Dedifferentiated amniotic fluid mesenchymal stem cell (primary cell): Measurements from ENCODE around the gene ZFAND6.
"Not testable (repeated sequence)": the region's sequence is repeated elsewhere in the genome, so short reads cannot be mapped to it uniquely, and the experiment has no call there.

Experiments
- DNase-seq: peaks from one replicate; pipeline ENCODE4 v3.0.0-alpha.2; 2016; ENCODE audit errors: extremely low spot score

The ZFAND6 gene

DNA sequence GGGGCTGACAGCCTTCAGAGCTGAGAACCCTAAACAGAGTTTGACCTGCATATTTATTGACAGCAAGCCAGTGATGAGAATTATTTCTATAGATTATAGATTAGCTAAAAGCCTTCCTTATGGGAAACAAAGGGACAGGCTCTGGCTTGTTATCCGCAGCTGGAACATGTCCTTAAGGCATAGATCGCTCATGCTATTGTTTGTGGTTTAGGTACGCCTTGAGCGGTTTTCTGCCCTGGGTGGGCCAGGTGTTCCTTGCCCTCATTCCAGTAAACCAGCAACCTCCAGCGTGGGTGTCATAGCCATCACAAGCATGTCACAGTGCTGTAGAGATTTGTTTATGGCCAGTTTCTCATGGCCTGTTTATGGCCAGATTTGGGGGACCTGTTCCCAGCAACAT lies 83.2 kb downstream of the ZFAND6 start:
- no peak for DNase-seq

DNA sequence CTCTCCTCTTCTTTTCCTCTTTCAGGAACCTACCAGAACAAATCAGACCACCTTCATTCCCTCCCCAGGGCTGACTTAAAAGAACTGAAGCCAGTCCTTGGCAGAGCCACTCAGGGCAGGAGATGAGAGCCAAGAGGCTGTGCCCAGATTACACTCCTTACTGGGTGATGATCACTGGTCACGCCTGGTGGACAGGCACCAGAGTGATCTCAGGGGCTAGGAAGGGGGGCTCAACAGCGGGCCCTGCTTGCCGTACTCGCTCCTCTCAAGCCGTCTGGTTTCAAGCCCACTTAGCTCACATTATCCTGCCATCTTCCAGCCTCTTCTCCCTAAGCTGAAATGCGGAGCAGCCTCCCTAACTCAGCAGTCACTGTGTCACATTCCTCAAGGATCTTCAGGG lies 91.7 kb downstream of the ZFAND6 start:
- DNase-seq: no peak

- no peak for DNase-seq
Observed at GRCh38 chr15:80151576-80151975, 92.1 kb downstream of the ZFAND6 start.

DNA sequence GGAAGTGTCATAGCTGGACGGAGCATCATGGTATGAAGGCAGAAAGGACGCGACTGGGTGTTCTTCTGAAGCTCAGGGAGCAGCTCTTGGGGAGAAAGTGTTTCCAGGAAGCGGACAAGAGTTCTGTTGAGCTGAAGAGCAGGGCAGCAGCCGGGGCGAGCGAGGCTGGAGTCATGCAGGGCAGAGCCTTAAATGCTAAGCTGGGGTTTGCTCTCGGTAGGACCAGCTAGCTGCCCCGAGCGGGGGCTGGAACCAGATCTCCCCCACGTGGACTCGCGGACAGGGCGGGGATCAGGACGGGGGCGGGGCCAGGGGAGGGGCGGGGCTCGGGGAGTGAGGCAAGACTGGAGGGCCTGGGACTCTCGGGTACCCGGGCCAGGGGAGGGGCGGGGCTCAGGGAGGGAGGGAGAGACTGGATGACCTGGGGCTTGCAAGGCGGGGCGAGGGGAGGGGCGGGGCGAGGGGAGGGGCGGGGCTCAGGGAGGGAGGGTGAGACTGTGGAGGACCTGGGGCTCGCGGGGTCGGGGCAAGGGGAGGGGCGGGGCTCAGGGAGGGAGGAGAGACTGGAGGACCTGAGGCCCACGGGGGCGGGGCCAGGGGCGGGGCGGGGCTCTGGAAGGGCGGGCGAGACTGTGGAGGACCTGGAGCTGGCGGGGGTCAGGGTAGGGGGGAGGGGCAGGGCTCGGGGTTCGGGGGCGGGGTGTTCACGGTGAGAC lies 92.9 kb downstream of the ZFAND6 start:
- peak; percentile 82 for DNase-seq

DNA sequence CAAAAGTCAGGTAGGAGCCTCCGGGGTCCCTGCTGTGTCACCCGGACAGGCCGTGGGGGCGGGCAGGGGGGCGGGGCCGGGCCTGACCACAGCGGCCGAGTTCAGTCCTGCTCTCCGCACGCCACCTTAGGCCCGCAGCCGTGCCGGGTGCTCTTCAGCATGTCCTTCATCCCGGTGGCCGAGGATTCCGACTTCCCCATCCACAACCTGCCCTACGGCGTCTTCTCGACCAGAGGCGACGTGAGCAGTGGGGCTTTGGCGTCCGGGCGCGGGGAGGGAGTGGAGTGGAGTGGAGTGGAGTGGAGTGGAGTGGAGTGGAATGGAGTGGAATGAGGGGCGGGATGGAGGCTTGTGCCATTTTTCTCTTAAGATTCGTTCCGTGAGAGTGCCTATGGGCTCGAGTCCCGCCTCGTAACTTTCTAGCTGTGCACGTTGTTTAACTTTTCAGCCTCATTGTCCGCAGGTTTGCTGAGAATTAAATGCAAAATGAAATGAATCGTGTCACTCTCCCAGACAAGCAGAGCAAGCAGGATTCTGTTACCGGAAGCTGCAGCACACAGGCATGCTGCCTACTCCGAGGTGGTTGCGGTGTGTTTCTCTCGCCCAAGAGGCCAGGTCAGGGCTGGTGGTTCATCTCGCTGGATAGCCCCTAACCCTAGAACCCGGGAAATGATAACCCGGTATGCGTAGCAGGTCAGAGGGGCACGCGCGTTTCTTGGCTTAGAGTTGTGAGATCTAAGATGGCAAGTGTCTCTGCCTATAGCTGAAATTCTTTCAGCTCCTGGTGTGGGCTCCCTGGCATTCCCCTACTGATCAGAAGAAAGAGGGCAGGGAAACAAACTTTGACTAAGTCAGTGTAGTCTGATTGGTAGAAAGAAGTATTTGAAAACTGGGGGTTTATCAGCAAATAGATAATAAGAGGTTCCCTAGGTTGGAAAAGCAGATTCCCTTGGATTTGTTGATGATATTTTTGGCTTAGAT lies 93.7 kb downstream of the ZFAND6 start, which contains the start of gene FAH:
Gene FAH, plus strand, starts transcription at position 104 of the 981 bp plus-strand sequence. Its CDS starts 56 bp downstream, at position 160.
- DNase-seq: peak; percentile 36

- DNase-seq: no peak
Observed at GRCh38 chr15:80153900-80154299, 94.4 kb downstream of the ZFAND6 start.

- no peak for DNase-seq
Observed at GRCh38 chr15:80154336-80154735, 94.9 kb downstream of the ZFAND6 start.

- no peak for DNase-seq
Observed at GRCh38 chr15:80155001-80155377, 95.5 kb downstream of the ZFAND6 start.

GRCh38 chr15:80155378-80156175 lies 96.1 kb downstream of the ZFAND6 start:
- not testable (repeated sequence) for DNase-seq

- DNase-seq: no peak
Observed at GRCh38 chr15:80156176-80156720, 96.8 kb downstream of the ZFAND6 start.

- no peak for DNase-seq
Observed at GRCh38 chr15:80157215-80157614, 97.7 kb downstream of the ZFAND6 start.

DNA sequence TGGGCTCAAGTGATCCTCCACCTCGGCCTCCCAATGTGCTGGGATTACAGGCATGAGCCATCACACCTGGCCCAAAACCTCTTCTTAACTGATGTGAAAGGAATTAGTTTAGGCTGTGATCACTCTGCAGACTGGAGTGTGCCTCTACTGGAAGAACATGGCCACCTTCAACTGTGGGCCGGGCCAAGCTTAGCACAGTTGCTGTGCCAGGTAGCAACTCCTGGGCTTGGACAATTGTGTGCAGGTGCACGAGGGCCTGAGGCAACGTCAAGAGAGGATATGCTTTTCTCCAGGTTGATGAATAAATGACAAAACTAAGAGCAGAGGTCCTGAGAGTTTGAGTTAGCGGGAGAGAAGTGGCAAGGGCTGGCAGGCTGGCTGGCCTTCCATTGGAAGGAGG lies 99.8 kb downstream of the ZFAND6 start:
- no peak for DNase-seq

DNA sequence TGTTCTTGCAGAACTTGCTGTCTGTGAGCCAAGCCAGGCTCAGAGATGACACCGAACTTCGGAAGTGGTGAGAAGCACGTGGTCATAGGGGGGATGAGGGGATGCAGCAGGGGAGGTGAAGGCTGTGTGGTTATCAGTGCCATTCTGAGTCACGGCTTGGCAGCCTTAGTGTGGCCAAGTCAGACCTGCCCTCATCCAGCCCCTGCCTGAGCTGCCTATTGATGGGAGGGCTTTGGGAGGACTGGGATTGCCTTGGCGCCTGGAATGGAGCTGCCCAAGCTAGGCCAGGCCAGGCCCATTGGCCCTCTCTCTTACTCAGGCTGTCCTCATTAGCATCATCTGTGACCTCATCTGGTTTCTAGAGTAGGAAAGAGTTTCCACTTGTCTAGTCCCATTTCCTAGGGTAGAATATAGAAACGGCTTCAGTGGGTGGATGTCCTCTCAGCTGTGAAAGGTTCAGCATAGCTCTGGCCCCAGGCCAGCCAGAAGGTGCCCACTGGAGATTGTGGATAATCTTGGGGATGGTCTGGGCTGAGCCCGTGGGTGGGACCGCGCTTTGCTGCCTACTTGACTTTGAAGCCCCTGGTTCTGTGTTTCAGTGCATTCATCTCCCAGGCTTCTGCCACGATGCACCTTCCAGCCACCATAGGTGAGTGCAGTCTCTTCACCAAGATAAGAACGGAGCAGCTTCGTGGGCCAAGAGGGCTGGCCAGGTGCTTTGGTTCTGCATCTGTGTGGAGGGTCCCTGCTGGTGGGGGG lies 100.5 kb downstream of the ZFAND6 start:
- DNase-seq: no peak

DNA sequence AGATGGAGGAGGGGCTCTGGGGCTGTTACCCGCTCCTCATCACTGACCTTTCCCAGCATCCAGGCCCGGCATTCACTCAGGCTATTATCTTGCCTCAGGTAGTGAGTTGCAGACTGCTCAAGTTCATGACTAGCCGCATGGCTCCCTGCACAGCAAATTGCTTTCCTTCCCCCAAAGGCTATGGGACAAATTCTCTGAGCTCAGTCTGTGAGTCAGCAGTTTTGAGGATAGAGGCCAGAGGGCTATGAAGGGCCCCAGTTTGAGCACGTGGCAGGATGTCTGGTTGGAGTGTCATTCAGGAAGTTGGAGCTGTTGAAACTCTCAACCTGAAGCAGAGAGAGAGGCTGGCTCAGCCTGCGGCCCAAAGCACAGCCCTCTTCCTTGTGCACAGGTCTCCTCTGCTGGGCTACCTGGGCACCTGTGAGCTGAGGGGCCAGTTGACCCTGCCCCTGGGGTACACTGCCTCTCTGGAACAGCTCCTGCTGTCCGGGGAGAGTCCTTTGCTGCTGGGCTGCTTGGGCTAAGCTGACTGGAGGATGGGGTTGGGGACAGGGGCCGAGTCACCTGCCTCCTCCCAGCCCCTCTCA lies 101.2 kb downstream of the ZFAND6 start:
- peak; percentile 72 for DNase-seq

DNA sequence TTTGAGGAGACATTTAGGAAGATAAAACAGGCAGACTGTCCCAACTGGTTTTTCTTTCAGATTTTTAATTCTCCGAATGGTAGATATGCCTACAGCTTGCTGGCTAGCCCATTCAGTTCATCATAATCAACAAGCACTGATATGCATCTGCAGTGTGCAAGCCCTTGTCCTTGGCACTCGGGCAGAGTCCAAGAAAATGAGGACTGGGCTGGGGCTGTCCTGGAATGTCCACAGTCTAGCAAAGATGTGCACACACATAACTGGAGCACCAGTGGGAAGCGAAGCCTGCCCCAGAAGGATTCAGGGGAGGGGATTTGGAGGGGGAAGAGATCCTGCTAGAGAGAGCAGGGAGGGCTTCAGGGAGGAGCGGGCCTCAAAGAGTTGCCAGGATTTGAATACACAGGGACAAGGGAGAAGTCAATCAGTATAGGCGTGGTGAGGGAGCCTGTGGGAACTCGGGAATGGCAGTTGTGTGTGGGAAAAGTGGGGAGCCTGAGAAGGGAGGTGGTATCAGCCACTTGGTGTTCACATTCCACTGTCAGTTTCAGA lies 102.1 kb downstream of the ZFAND6 start:
- DNase-seq: no peak

DNA sequence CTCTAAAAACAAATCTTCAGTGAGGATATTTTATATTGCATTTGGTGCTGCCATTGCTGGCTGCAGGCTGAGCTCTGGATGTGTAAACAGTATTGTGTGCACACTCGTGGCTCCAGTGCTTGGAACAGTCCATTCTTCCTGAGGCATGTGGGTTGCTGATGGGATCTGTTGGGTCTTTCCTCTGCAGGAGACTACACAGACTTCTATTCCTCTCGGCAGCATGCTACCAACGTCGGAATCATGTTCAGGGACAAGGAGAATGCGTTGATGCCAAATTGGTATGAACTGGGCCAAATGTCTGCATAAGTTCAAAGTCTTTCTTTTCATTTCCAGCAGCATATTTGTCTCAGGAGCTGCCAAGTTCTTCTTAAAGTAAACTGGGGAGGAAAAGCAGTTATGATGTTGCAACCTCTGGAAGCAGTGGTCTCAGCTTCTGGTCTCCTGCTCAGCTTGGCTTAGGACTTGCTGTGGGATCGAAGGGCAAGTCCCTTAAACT lies 102.6 kb downstream of the ZFAND6 start:
- no peak for DNase-seq

GRCh38 chr15:80163217-80163616 lies 103.7 kb downstream of the ZFAND6 start:
- no peak for DNase-seq

DNA sequence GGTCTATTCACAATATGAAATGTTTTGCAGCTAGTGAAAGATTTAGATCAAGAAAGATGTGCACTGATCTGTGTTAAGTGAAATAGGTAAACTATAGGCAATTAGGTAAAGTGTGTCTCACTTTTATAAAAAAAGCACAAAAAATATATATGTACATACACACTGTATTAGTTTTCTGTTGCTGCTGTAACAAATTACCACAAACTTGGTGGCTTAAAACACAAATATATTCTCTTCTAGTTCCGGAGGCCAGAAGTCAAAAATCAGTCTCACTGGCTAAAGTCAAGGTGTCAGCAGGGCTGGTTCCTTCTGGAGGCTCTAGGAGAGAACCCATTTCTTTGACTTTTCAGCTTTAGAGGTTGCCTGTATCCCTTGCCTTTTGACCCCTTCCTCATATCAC lies 104.4 kb downstream of the ZFAND6 start:
- no peak for DNase-seq

GRCh38 chr15:80167936-80168335 lies 108.5 kb downstream of the ZFAND6 start:
- no peak for DNase-seq

DNA sequence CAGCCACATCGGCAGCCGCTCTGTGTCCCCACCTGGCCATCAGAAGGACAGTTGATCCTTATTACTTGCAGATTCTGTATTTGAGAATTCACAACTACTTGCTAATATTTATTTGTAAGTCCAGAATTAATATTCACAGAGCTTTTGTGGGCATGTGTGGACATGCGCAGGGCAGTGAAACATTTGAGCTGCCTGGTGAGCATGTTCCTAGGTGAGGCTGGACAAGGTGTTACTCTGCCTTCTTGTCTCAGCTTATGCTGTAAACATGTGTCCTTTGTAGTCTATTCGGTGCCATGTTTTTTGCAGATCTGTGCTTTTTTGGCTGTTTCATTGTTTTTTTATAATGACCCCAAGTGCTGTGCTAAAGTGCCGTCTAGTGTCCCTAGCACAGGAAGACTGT lies 108.9 kb downstream of the ZFAND6 start:
- no peak for DNase-seq
